Measurements from ENCODE around the gene GMPS. TPM values are rescaled to one million over a fixed set of nuclear protein-coding genes. Genes with fewer than 3 reads are reported as not detected.

GMPS gene
- total and polyA plus RNA-seq, 10 of the 15 experiments (the other 5 are each of a cell fraction or from before 2014, with no cell fraction given), result 33.2 to 143 (median 79.0) TPM

- H2AFZ ChIP-seq (ENCODE audit: control insufficient read depth, low read depth, low read length), result no peak overlapping the region
These were observed 7.2 kb upstream of the GMPS start for GRCh38 chr3:155863072-155863784.

More at GRCh38 chr3:155863072-155863784, 7.2 kb upstream of the GMPS start:
- Histone ChIP-seq H3K27ac (ENCODE audit: control insufficient read depth, insufficient read depth) (no peak overlapping the region), H3K4me3 (no peak overlapping the region), H3K27me3 (replicated peaks in 1 of 2; ENCODE audit: control insufficient read depth in 2 of 2, insufficient read depth in 2 of 2, low read length in 1 of 2) (no peaks in the 10 kb centered on the region), H3K4me2 (ENCODE audit: control insufficient read depth, insufficient read depth) (no peak overlapping the region), H3K36me3 (ENCODE audit: control insufficient read depth in 2 of 2, insufficient read depth in 2 of 2, low read length in 1 of 2) (no peaks in the 10 kb centered on the region), H3K9me3 (replicated peaks; ENCODE audit: control insufficient read depth, insufficient read depth, low read length) (no peaks in the 10 kb centered on the region), H3K4me1 (ENCODE audit: control insufficient read depth, insufficient read depth, low read length) (no peaks in the 10 kb centered on the region), H3K79me2 (ENCODE audit: control insufficient read depth, insufficient read depth, low read length) (no peaks in the 10 kb centered on the region), H3K9ac (ENCODE audit: control insufficient read depth, insufficient read depth, low read length) (no peak overlapping the region), H4K20me1 (ENCODE audit: control insufficient read depth, insufficient read depth) (no peaks in the 10 kb centered on the region)
- ChIA-PET RAD21 (ENCODE audit: unreplicated experiment) (interaction anchor here (0.6 kb wide), 1 partner anchor 481 kb away, joined by 4 read pairs; no protein-coding TSS in a partner anchor), SMC1A (ENCODE audit: uncharacterized antibody, unreplicated experiment) (interaction anchor here (1.5 kb wide), 1 partner anchor 10 kb away, joined by 4 read pairs; no protein-coding TSS in a partner anchor), CTCF (no interaction called here), POLR2A (interaction anchor here (0.7 to 1.2 kb wide), 2 partner anchors 12 to 59 kb away, joined by 5 to 6 read pairs; no protein-coding TSS in a partner anchor)
- no peak for FAIRE-seq
- DNase-seq (ENCODE audit: low read depth, low spot score), result no peak
- intact Hi-C loops (cut with micrococcal nuclease; ENCODE audit: unreplicated experiment), result loop anchor here (5.0 kb wide), 1 partner anchor 511 kb away; no protein-coding TSS in a partner anchor
- no peak for TF ChIP-seq HDGF (IDR thresholded peaks at IDR 0.05)
- TF ChIP-seq DPF2 (IDR thresholded peaks at IDR 0.05), result no peak
- TF ChIP-seq IKZF1 (conservative IDR thresholded peaks at IDR 0.05), result no peak
- no peak for TF ChIP-seq MEF2B (IDR thresholded peaks at IDR 0.05; ENCODE audit: partially characterized antibody, poor library complexity, severe bottlenecking)
- TF ChIP-seq MTA2 (IDR thresholded peaks at IDR 0.05; ENCODE audit: low read depth), result no peak
- TF ChIP-seq POLR2AphosphoS5 (IDR thresholded peaks at IDR 0.05; ENCODE audit: low read length), result no peak
- TF ChIP-seq RFX5 (IDR thresholded peaks at IDR 0.05; ENCODE audit: low read depth, low read length), result no peak
- no peak for TF ChIP-seq PAX8 (IDR thresholded peaks at IDR 0.05)
- no peak for TF ChIP-seq ASH2L (IDR thresholded peaks at IDR 0.05; ENCODE audit: borderline replicate concordance, low read depth)
- no peak for TF ChIP-seq JUNB (IDR thresholded peaks at IDR 0.05)
- TF ChIP-seq YY1 (IDR thresholded peaks at IDR 0.05; ENCODE audit: low read depth, low read length), result no peak
- no peak for TF ChIP-seq MEF2A (IDR thresholded peaks at IDR 0.05; ENCODE audit: insufficient read depth, low read depth, low read length)
- TF ChIP-seq BRCA1 (IDR thresholded peaks at IDR 0.05; ENCODE audit: low read depth, low read length), result no peak
- TF ChIP-seq BCLAF1 (IDR thresholded peaks at IDR 0.05), result no peak
- TF ChIP-seq, protein P1, sequence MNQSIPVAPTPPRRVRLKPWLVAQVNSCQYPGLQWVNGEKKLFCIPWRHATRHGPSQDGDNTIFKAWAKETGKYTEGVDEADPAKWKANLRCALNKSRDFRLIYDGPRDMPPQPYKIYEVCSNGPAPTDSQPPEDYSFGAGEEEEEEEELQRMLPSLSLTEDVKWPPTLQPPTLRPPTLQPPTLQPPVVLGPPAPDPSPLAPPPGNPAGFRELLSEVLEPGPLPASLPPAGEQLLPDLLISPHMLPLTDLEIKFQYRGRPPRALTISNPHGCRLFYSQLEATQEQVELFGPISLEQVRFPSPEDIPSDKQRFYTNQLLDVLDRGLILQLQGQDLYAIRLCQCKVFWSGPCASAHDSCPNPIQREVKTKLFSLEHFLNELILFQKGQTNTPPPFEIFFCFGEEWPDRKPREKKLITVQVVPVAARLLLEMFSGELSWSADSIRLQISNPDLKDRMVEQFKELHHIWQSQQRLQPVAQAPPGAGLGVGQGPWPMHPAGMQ (IDR thresholded peaks at IDR 0.05; ENCODE audit: borderline replicate concordance), result no peak
- TF ChIP-seq TCF12 (IDR thresholded peaks at IDR 0.05; ENCODE audit: low read depth, low read length), result no peak
- WGBS (ENCODE audit: insufficient coverage, insufficient replicate concordance, low lambda C conversion rate, missing lambda C conversion rate), result 88% methylated on average over 12 of the region's 12 CpGs
- ATAC-seq, result no peak
- BruUV-seq (replicated peaks), result no TSS peak
- in situ Hi-C loops (cut with MboI), result no loop called here

All from GM12878 (cell line).